ENCODE data around the gene PDGFB. TPM values are rescaled to one million over a fixed set of nuclear protein-coding genes. Genes with fewer than 3 reads are reported as not detected.

Gene PDGFB
- total and polyA plus RNA-seq, 2 of the 4 experiments (the other 2 are of a cell fraction): 0.07 TPM; not detected in 1

GRCh38 chr22:39245130-39246039 is 603 bp upstream of the PDGFB start:
- no peak overlapping the region for H4K91ac ChIP-seq (ENCODE audit: insufficient read depth, low read depth, low read length)
- no peak overlapping the region for H3K56ac ChIP-seq (ENCODE audit: extremely low read depth, insufficient read depth, low read length)
- TF ChIP-seq RCOR1 (IDR thresholded peaks at IDR 0.05; ENCODE audit: insufficient replicate concordance, low read length): no peak
- TF ChIP-seq CEBPB (IDR thresholded peaks at IDR 0.05; ENCODE audit: low read depth, low read length): no peak
- no peak for TF ChIP-seq USF2 (IDR thresholded peaks at IDR 0.05; ENCODE audit: low read depth, low read length)
- no peak overlapping the region for H2BK20ac ChIP-seq (ENCODE audit: low read depth, low read length)
- no peak overlapping the region for H4K8ac ChIP-seq (ENCODE audit: low read depth in 2 of 2, low read length in 2 of 2)
- no peak overlapping the region for H3K4me3 ChIP-seq (ENCODE audit: insufficient read depth, low read depth, low read length)
- no TSS peak for BruUV-seq (replicated peaks)
- no peak overlapping the region for H2AK9ac ChIP-seq (replicated peaks; ENCODE audit: low read depth, low read length, poor library complexity)
- no peak overlapping the region for H2BK120ac ChIP-seq (ENCODE audit: low read depth, low read length)
- no peak overlapping the region for H3K23ac ChIP-seq (ENCODE audit: low read depth, low read length)
- no peak overlapping the region for H2BK5ac ChIP-seq (ENCODE audit: low read depth, low read length, poor library complexity, severe bottlenecking)
- 60% methylated on average over 9 of the region's 22 CpGs; no CpG with 5 or more reads in 1 of the 2 experiments for WGBS, 2 experiments (ENCODE audit: extremely low coverage in 2 of 2, insufficient read length in 1 of 2)
- no peaks in the 10 kb centered on the region for H3K79me1 ChIP-seq (ENCODE audit: low read depth in 1 of 2, low read length in 2 of 2)
- H3K9me1 ChIP-seq (ENCODE audit: insufficient read depth, low read length): peaks cover 6% of the 10 kb centered on the region
- H3K27me3 ChIP-seq (ENCODE audit: control insufficient read depth, insufficient read depth, low read length): peaks cover 62% of the 10 kb centered on the region
- peak overlapping the region; percentile 4 for H2AK5ac ChIP-seq (ENCODE audit: low read depth, low read length)
- no peak overlapping the region for H3K14ac ChIP-seq (replicated peaks; ENCODE audit: low read depth, low read length)
- no peak overlapping the region for H4K5ac ChIP-seq (ENCODE audit: low read depth, low read length)
- ATAC-seq (ENCODE audit: low read depth): no peak
- in situ Hi-C loops (cut with MboI; ENCODE audit: low sequenced_read_pairs): no loop called here
- no peak overlapping the region for H3K4me2 ChIP-seq (ENCODE audit: low read depth, low read length)
- no peak overlapping the region for H3K4ac ChIP-seq (ENCODE audit: low read depth, low read length)
- no peaks in the 10 kb centered on the region for H3K36me3 ChIP-seq (ENCODE audit: control insufficient read depth, insufficient read depth, low read length)
- H2AFZ ChIP-seq (replicated peaks; ENCODE audit: low read length, poor library complexity): no peak overlapping the region
- no peak overlapping the region for H3K9ac ChIP-seq (ENCODE audit: low read depth, low read length)
- H3K9me3 ChIP-seq (ENCODE audit: control insufficient read depth, insufficient read depth, low read length): no peaks in the 10 kb centered on the region
- H3K27ac ChIP-seq (ENCODE audit: insufficient read depth, low read length): no peak overlapping the region
- no peak for DNase-seq
- CTCF ChIA-PET: no interaction called here
- POLR2A ChIA-PET (ENCODE audit: unreplicated experiment): no interaction called here
- intact Hi-C loops (cut with micrococcal nuclease): no loop called here
- H4K20me1 ChIP-seq (ENCODE audit: insufficient read depth, low read length): peaks cover 6% of the 10 kb centered on the region; the same call in 1 of the 2 replicates
- H3K18ac ChIP-seq (ENCODE audit: low read depth, low read length): no peak overlapping the region
- peaks cover 12% of the 10 kb centered on the region for H3K4me1 ChIP-seq (ENCODE audit: control insufficient read depth, insufficient read depth, low read length)
- dilution Hi-C loops (cut with HindIII; ENCODE audit: low sequenced_read_pairs, unreplicated experiment): no loop called here
- no peak overlapping the region for H2BK15ac ChIP-seq (ENCODE audit: low read depth, low read length)

Data from IMR-90 (cell line).